ENCODE data around the gene RASGEF1C.

The RASGEF1C gene

GRCh38 chr5:180179442-180180420 lies 29.3 kb downstream of the RASGEF1C start:
- no peak for DNase-seq

DNA sequence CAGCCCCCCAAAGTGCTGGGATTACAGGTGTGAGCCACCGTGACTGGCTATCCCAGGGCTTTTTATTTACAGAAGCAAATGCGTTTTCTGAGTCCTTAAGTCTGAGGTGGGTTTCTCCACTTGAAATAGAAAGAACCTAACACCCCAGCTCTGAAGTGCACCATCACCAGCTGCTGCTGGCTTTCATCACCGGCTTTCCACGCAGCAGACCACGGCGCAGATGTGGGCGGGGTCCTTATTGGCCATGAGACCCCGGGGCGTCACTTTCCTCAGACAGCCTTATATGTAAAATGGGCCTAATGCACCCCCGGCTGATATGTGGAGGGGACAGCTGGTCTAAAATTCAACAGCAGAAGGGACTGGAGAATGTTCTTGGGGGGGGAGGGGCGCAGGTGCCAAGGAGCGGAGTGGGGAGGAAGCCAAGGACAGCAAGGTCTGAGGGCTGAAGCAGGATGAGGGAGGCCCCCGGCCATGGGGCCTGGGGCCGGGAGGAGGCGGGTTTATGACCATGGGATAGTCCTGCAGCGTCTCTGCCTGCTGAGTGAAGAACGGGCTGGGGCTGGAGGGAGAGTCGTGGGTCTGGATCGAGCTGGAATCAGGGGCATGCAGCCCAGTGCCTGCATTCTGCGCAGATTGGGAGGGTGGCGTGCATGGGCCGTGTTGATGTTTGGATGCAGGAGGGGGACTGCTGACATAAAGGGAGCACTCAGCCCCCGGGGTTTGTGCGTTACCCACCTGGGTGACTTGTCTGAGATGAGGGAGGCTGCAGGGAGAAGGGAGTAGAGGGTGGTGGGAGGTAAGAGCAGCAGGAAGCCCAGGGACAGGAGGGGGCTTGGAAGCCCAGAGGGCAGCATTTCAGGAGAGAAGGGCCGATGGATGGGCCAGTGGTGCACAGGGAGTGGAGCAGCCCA lies 30.2 kb downstream of the RASGEF1C start:
- DNase-seq: no peak

- DNase-seq: no peak
Measured at GRCh38 chr5:180176191-180176590, 32.8 kb downstream of the RASGEF1C start.

DNA sequence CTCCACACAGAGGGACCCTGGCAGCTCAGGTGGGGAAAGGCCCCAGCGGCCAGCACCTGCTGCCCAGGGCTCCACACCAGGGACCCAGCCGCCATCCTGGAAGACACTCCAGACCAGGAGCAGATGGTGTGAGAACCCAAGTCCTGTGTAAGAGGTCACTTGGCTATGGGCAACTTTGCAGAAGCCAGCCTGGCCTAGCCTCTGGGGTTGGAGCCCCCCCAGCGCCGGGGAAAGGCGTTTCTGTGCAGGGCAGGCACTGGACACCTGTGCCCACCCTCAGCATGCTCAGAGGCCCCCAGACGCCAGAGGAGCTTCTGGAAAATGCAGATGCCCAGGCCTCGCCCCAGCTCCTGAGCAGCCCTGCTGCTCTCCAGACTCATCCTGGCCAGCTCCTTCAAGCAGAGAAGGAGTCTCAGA lies 34.0 kb downstream of the RASGEF1C start:
- DNase-seq: no peak

GRCh38 chr5:180174587-180174972 lies 34.4 kb downstream of the RASGEF1C start:
- DNase-seq: no peak

- no peak for DNase-seq
Measured at GRCh38 chr5:180173875-180174586, 35.0 kb downstream of the RASGEF1C start.

GRCh38 chr5:180173198-180173544 lies 35.8 kb downstream of the RASGEF1C start:
- DNase-seq: no peak

- DNase-seq: no peak
Measured at GRCh38 chr5:180172447-180173197, 36.4 kb downstream of the RASGEF1C start.

DNA sequence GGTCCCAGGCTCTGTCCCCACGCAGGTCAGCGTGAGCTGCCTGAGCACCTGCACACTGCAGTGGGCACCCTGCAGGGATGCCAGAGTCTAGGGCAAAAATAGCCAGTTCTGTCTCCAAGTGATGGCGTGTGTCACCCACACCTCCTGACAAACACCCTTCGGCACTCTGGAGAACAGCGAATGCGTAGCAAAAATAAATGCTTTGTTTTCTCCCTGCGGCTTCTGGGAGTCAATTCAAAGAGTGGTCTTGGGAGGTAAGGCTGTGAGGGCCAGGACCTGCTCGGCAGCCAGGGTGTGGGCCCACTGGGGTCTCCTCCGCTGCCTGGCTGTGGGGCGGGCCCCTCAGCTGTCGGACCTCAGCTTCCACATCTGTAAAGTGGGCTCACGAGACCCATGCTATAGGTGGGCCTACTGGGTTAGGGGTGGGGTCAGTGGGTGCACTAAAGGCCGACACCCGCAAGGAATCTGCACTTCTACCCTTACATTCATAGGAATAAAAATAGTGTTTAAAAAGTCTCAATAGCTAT lies 37.4 kb downstream of the RASGEF1C start:
- DNase-seq: no peak

GRCh38 chr5:180170810-180171567 lies 38.0 kb downstream of the RASGEF1C start:
- DNase-seq: no peak

GRCh38 chr5:180170106-180170809 lies 38.8 kb downstream of the RASGEF1C start:
- DNase-seq: no peak

DNA sequence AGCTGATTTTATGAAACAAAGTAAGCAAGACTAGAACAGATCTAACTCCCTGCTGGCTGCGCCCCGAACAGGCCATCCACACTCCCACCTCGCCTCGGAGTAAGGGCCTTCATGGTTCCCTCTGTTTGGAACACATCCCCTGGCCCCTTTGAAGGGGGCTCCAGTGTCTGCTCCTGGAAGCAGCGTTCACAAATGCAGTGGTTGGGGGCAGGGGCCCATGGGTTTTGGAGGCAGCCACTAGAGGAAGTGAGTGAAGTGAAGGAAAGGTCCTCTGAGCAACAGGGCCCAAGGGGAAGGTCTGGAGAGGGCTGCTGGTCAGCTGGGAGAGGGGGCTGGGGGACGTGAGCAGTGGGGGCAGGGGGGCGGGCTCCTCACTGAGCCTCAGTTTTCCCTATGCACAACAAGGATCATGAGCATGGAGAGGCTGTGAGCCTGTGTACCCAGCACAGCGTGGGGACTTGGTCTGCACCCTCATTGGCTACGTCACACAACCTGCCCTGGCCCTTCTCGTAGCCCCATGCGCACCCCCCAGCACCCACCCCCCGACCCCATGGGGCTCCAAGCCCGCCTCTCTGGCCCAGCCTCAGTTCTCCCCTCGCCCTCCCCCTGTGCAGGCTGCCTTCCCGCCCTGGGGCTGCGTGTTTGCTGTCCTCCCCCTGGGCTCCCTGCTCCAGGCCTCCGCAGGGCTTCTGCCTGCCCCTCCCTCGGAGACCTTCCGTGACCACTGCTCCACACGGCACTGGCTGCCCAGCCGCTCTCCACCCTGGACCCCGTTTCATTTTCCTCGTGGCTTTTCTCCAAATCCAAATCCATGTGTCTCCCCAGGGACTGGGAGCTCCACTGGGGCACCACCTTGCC lies 39.5 kb downstream of the RASGEF1C start:
- no peak for DNase-seq

DNA sequence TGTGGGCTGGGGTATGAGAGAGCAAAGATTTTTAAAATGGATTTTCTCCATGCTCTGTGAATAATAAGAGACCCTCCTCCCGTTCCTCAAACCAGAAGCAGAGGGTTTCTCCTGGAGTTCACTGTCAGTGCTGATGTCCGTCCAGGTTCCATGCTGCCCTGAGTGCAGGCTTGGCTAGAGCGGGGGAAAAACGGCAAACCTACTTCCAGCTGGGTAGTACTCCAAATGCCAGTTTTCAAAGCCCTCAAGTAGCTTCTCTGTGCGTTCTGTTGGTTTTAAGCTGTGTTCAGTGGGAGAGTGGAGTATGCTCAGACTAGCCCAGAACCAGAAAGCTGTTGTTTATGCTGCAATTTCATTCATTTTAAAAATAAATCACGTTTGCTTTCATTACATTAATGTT lies 40.3 kb downstream of the RASGEF1C start:
- DNase-seq: no peak

DNA sequence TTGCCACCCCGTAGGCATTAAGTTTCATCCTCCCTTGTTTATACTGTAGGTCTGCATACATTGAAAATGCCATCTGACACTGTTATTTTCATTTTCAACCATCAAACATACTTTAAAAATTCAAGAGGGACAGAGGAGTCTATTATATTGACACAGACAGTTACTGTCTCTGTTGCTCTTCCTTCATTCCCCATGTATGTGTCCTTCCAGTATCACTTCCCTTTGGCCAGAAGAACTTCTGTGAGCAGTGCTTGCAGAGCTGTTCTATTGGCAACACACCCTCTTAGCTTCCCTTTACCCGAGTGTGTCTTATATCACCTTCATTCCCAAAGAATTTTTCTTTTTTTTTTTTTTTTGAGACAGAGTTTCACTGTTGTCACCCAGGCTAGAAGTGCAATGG lies 42.8 kb downstream of the RASGEF1C start:
- peak; percentile 4 for DNase-seq

DNA sequence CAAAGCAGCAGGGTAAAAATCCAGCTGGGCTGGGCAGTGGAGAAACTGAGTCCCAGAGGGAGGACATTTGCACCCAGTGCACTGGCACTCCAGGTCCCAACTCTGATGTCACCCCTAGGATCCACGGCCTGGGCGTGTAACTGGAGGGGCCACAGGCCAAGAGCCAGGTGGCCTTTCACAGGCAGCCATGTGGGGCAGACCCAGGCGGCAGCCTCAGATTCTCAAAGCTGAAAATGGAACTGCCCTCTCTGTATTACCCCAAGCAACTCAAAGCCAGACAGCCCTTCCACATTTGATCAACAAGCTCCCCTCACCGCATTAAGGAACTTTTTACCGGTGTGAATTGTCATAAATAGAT lies 46.7 kb downstream of the RASGEF1C start:
- DNase-seq: no peak

GRCh38 chr5:180161420-180162303 lies 47.3 kb downstream of the RASGEF1C start:
- DNase-seq: no peak

DNA sequence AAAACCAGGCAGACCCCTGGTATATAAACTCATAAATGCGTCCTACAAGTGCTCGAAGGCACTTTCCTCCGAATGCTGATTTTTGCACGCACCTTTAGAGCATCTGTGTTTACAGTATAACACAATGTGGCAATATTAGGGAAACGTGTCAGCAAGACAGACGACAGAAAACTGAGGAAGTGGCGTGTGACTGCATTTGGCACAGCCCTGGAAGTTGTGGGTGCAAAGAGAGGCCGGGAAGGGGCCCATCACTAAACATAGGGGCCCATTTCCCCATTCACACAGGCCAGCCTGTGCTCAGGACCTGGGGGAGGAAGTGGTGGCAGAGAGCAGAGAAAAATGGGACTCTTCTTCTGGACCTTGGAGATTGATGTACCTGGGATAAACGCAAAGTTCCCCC lies 48.2 kb downstream of the RASGEF1C start:
- peak; percentile 25 for DNase-seq

DNA sequence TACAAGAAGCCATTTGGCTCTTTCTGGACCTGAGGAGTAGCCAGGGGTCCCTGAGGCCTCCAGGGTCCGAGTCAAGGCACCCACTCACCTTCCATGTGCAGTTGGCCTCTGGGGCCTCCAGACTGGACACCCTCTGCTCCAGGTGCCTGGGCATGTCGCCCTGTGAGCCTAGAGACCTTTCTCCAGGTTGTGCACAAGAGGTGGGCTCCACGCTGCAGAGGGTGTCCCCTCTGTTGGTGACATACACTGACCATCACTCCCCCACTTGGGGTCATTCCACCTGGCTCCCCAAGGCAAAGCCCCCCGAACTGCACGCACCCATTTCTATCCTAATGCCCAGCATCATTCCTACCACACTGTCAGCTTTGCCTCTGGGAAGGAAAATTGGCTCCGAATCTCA lies 48.8 kb downstream of the RASGEF1C start:
- no peak for DNase-seq

DNA sequence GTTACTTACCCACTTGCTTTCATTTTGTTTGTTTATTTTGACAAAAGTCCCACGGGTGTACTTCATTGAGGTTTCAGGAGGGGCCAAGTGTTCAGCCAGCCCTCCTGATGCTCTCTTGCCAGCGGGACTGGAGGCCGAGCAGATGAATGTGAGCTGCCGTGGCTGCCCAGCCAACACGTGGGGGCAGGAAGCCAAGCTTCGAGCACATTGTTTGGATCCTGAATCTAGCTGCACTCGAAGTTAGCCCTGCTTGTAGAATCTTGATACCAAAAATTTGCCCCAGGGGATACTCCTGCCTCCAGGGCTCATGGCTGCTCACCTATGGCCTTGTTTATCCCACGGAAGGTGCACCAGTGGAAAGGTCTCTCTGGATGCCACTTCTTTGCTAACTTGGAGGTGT lies 49.3 kb downstream of the RASGEF1C start:
- DNase-seq: no peak
